GM21360 (cell line): Measurements from ENCODE around the gene RAB11FIP3.

ENCODE experiments used
- ATAC-seq: cut with Tn5 transposase; IDR thresholded peaks from one replicate; pipeline ENCODE4 v1.9.1; 2021; ENCODE audit warnings: mild to moderate bottlenecking, moderate library complexity; ENCODE audit not compliant: unreplicated experiment

Gene RAB11FIP3

GRCh38 chr16:389352-389751 lies 36.1 kb upstream of the RAB11FIP3 start:
- no peak for ATAC-seq

- ATAC-seq, result no peak
Measured at GRCh38 chr16:391885-392335, 33.5 kb upstream of the RAB11FIP3 start.

- no peak for ATAC-seq
Measured at GRCh38 chr16:392450-393030, 32.9 kb upstream of the RAB11FIP3 start.

GRCh38 chr16:396199-396598 lies 29.2 kb upstream of the RAB11FIP3 start:
- no peak for ATAC-seq

- no peak for ATAC-seq
Measured at GRCh38 chr16:396605-397004, 28.8 kb upstream of the RAB11FIP3 start.

- no peak for ATAC-seq
Measured at GRCh38 chr16:397135-397661, 28.3 kb upstream of the RAB11FIP3 start, which contains the start of gene NME4. TSS of gene NME4 (plus strand) at chr16:397199. CDS start at chr16:397223, 24 bp downstream.

GRCh38 chr16:397736-398332 lies 27.6 kb upstream of the RAB11FIP3 start:
- no peak for ATAC-seq

GRCh38 chr16:398561-399339 lies 26.7 kb upstream of the RAB11FIP3 start:
- no peak for ATAC-seq

- ATAC-seq, result no peak
Measured at GRCh38 chr16:399340-400019, 26.0 kb upstream of the RAB11FIP3 start.

- no peak for ATAC-seq
Measured at GRCh38 chr16:400061-400591, 25.3 kb upstream of the RAB11FIP3 start.

GRCh38 chr16:401468-402348 lies 23.7 kb upstream of the RAB11FIP3 start, which contains the start of gene DECR2:
TSS of gene DECR2 (plus strand) at chr16:401885. CDS start at chr16:401964, 79 bp downstream.
- ATAC-seq, result peak; percentile 49

- ATAC-seq, result no peak
Measured at GRCh38 chr16:404971-405486, 20.4 kb upstream of the RAB11FIP3 start.

GRCh38 chr16:405548-406506 lies 19.6 kb upstream of the RAB11FIP3 start:
- no peak for ATAC-seq

- no peak for ATAC-seq
Measured at GRCh38 chr16:407253-407652, 18.2 kb upstream of the RAB11FIP3 start.

- no peak for ATAC-seq
Measured at GRCh38 chr16:410516-411178, 14.8 kb upstream of the RAB11FIP3 start.

- ATAC-seq, result no peak
Measured at GRCh38 chr16:411576-412265, 13.7 kb upstream of the RAB11FIP3 start.
